Activated naive CD8-positive, alpha-beta T cell (primary cell): ENCODE measurements around the gene HOXB7.

ENCODE experiments used
- H3K27ac Mint-ChIP-seq: one replicate; pipeline ENCODE4 v1.8.0; 2021; ENCODE audit warnings: mixed read lengths
- H3K27me3 Mint-ChIP-seq: one replicate; pipeline ENCODE4 v1.8.0; 2021; ENCODE audit warnings: mixed read lengths
- H3K36me3 Mint-ChIP-seq: one replicate; pipeline ENCODE4 v1.8.0; 2021; ENCODE audit warnings: mixed read lengths
- H3K4me1 Mint-ChIP-seq: one replicate; pipeline ENCODE4 v1.8.0; 2021; ENCODE audit warnings: low read depth, mixed read lengths
- H3K4me3 Mint-ChIP-seq: one replicate; pipeline ENCODE4 v1.8.0; 2021; ENCODE audit warnings: mild to moderate bottlenecking, mixed read lengths
- H3K9me3 Mint-ChIP-seq: one replicate; pipeline ENCODE4 v1.8.0; 2021; ENCODE audit warnings: low read depth, mixed read lengths

Gene HOXB7

GRCh38 chr17:48559840-48560817 is 50.7 kb downstream of the HOXB7 start:
- Mint-ChIP-seq H3K27ac (no peak overlapping the region), H3K27me3 (peaks cover 14% of the 10 kb centered on the region), H3K9me3 (no peaks in the 10 kb centered on the region), H3K4me1 (peaks cover 9% of the 10 kb centered on the region), H3K4me3 (no peak overlapping the region), H3K36me3 (no peaks in the 10 kb centered on the region)

DNA sequence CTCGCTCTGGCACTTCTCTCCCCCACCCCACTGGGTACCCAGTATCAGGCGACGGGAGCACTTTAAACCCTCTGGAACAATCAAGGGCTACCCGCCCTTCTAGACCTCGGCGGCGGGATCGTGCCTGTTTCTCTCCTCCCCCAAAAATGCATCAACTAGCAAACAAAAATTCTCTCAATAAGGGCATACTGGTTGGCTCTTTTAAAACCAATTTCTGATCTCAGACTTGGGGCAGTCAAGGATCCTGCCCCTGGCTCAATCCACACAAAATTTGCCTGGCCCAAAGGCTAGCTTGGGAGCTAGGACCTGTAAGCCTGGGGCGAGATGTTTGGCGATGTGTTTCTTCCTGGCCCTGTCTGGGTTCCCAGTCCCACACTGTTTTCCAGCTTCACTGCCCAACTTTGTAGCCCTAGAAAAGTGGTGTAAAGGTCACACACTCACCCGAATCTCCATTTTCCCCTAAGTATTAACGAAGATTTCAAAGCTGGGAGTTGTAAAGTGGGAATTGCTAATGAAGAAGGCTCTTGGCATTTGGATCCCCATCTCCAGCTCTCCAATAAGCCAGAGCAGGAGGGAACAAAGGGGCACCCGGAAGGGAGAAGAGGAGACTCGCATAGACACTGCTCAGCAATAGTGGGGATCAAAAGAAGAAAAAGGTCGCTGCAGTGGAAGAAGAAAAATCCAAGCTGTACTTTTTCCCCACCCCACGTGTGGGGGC is 51.5 kb downstream of the HOXB7 start:
- H3K27ac Mint-ChIP-seq: no peak overlapping the region
- H3K4me1 Mint-ChIP-seq: peaks cover 12% of the 10 kb centered on the region
- no peaks in the 10 kb centered on the region for H3K9me3 Mint-ChIP-seq
- H3K27me3 Mint-ChIP-seq: peaks cover 14% of the 10 kb centered on the region
- H3K36me3 Mint-ChIP-seq: no peaks in the 10 kb centered on the region
- H3K4me3 Mint-ChIP-seq: no peak overlapping the region

GRCh38 chr17:48558831-48559121 is 52.0 kb downstream of the HOXB7 start:
- Mint-ChIP-seq H3K4me3 (no peak overlapping the region), H3K27me3 (peaks cover 13% of the 10 kb centered on the region), H3K9me3 (no peaks in the 10 kb centered on the region), H3K27ac (no peak overlapping the region), H3K4me1 (peaks cover 11% of the 10 kb centered on the region), H3K36me3 (no peaks in the 10 kb centered on the region)

GRCh38 chr17:48558057-48558830 is 52.6 kb downstream of the HOXB7 start:
- Mint-ChIP-seq H3K27ac (no peak overlapping the region), H3K27me3 (peaks cover 11% of the 10 kb centered on the region), H3K4me3 (no peak overlapping the region), H3K4me1 (peaks cover 10% of the 10 kb centered on the region), H3K36me3 (no peaks in the 10 kb centered on the region), H3K9me3 (no peaks in the 10 kb centered on the region)
